GM23248 (cell line): ENCODE results near the gene SLC5A1.
"Not testable (repeated sequence)": the region's sequence is repeated elsewhere in the genome, so short reads cannot be mapped to it uniquely, and the experiment has no call there.

Experiments
- EZH2 ChIP-seq: fragments of 200-600 bp; sonication (generic); IDR thresholded peaks from 2 replicates; pipeline ENCODE4 v1.6.1; 2018; ENCODE audit warnings: antibody characterized with exemption, mild to moderate bottlenecking; ENCODE audit not compliant: insufficient read depth, poor library complexity, severe bottlenecking
- EZH2phosphoT487 ChIP-seq: fragments of 200-600 bp; sonication (generic); IDR thresholded peaks from 2 replicates; pipeline ENCODE4 v1.6.1; 2018; ENCODE audit warnings: antibody characterized with exemption, moderate library complexity, mild to moderate bottlenecking, low read depth; ENCODE audit not compliant: insufficient read depth

- not testable (repeated sequence) for TF ChIP-seq EZH2, EZH2phosphoT487
Observed at GRCh38 chr22:32160411-32160810, 117.3 kb downstream of the SLC5A1 start.
